OCI-LY7 (cell line): ENCODE measurements around the gene RTN4. TPM values are rescaled to one million over a fixed set of nuclear protein-coding genes. Genes with fewer than 3 reads are reported as not detected.

Experiments
- BruUV-seq: library from RNA; stranded (reverse); fragments of 400-500 nt; replicated peaks from 2 replicates; lab custom pipeline; 2021; lab: Mats Ljungman, UMichigan
- CTCF ChIA-PET: fragments of 300-600 bp; sonication (Branson Sonifier 250); formaldehyde crosslinking; loops from one replicate; lab custom pipeline; 2022; ENCODE audit warnings: antibody characterized with exemption; ENCODE audit not compliant: unreplicated experiment; lab: Charles Lee
- POLR2A ChIA-PET: fragments of 300-600 bp; sonication (Branson Sonifier 250); formaldehyde crosslinking; loops from one replicate; lab custom pipeline; 2022; ENCODE audit warnings: antibody characterized with exemption; lab: Charles Lee
- DNase-seq: peaks from one replicate; pipeline ENCODE4 v3.0.0-alpha.2; 2015; ENCODE audit warnings: low spot score
- H2AFZ ChIP-seq: fragments of 200-600 bp; sonication (generic), shearing (Covaris generic); 2 replicates; pipeline ENCODE4 v1.6.1; 2014; ENCODE audit warnings: mild to moderate bottlenecking, antibody characterized with exemption, low read length, moderate library complexity
- H3K27ac ChIP-seq: fragments of 200-600 bp; sonication (generic); 2 replicates; pipeline ENCODE4 v1.5.1; 2014; ENCODE audit warnings: mixed run types, low read depth, mild to moderate bottlenecking, moderate library complexity, low read length, inconsistent platforms; ENCODE audit not compliant: poor library complexity, severe bottlenecking
- H3K36me3 ChIP-seq: fragments of 200-600 bp; sonication (generic); 2 replicates; pipeline ENCODE4 v1.6.1; 2014; ENCODE audit warnings: mild to moderate bottlenecking, antibody characterized with exemption, low read length, moderate library complexity, mixed read lengths; ENCODE audit not compliant: insufficient read depth
- H3K4me1 ChIP-seq: fragments of 200-600 bp; sonication (generic); 2 replicates; pipeline ENCODE4 v1.5.1; 2014; ENCODE audit warnings: mild to moderate bottlenecking, low read length; ENCODE audit not compliant: insufficient read depth, poor library complexity, severe bottlenecking
- H3K4me2 ChIP-seq: fragments of 200-600 bp; sonication (generic); 2 replicates; pipeline ENCODE4 v1.6.1; 2014; ENCODE audit warnings: mild to moderate bottlenecking, low read length
- H3K4me3 ChIP-seq: fragments of 200-600 bp; sonication (generic); 2 replicates; pipeline ENCODE4 v1.5.1; 2014; ENCODE audit warnings: mild to moderate bottlenecking, low read depth, low read length; ENCODE audit not compliant: poor library complexity, severe bottlenecking
- H3K79me2 ChIP-seq: fragments of 200-600 bp; sonication (generic); 2 replicates; pipeline ENCODE4 v1.6.1; 2016; ENCODE audit warnings: low read depth, mild to moderate bottlenecking, low read length, moderate library complexity, mixed read lengths; ENCODE audit not compliant: insufficient read depth
- H3K9me2 ChIP-seq: fragments of 200-600 bp; sonication (generic); 2 replicates; pipeline ENCODE4 v1.6.1; 2016; ENCODE audit warnings: mild to moderate bottlenecking, low read length, mixed read lengths; ENCODE audit not compliant: insufficient read depth
- H3K9me3 ChIP-seq: fragments of 200-600 bp; sonication (generic); 2 replicates; pipeline ENCODE4 v1.6.1; 2014; ENCODE audit warnings: mild to moderate bottlenecking, mixed run types, low read length, mixed read lengths
- H4K20me1 ChIP-seq: fragments of 200-600 bp; sonication (generic); 2 replicates; pipeline ENCODE4 v1.6.1; 2014; ENCODE audit warnings: mild to moderate bottlenecking, antibody characterized with exemption, low read length, moderate library complexity, mixed read lengths; ENCODE audit not compliant: insufficient read depth
- EZH2phosphoT487 ChIP-seq: fragments of 200-600 bp; sonication (generic); IDR thresholded peaks from 2 replicates; pipeline ENCODE4 v1.6.1; 2018; ENCODE audit warnings: low read depth, borderline replicate concordance, mild to moderate bottlenecking, mixed run types, antibody characterized with exemption, low read length, moderate library complexity, mixed read lengths
- intact Hi-C: fragments of 100-400 bp; cut with micrococcal nuclease; formaldehyde crosslinking; loops from one replicate; pipeline ENCODE4 v1.10.0; 2022; ENCODE audit not compliant: unreplicated experiment
- total RNA-seq, 2 experiments: library from RNA; depleted of rRNA in 1 of 2; stranded (reverse); fragments of >200 nt in 1 of 2; shearing (Covaris generic) in 1 of 2; gene quantifications; 2 replicates each; pipeline ENCODE4 v1.2.3, GENCODE V29; 2014 to 2022
- TF ChIP-seq, protein P1 (sequence below): fragments of 200-600 bp; sonication (generic); conservative IDR thresholded peaks from 2 replicates; pipeline ENCODE4 v1.5.1; 2014; ENCODE audit warnings: mild to moderate bottlenecking, antibody characterized with exemption, low read length, moderate library complexity, mixed read lengths

The RTN4 gene
- total RNA-seq, 2 experiments from 2014 or later = 36.5 to 75.2 TPM

DNA sequence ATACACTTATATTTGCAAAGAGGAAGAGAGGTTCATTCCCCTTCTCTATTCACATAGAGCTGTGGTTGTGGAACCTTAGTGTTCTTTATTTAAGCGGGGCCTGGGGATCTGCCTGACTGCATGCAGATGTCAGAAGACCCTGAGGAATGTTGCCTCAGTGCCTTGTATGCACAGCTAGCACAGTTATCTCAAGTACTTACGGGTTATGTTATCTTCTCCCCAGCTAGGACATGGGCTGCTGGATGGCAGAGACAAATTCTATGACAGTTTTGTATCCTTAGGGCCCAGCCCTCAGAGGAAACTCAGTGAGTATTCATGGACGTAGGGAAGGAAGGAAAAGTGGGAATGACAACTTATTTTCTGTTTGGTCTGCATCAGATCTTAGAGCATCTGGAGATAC lies 37.7 kb upstream of the RTN4 start:
- Histone ChIP-seq H3K4me3 (no peak overlapping the region), H3K27ac (no peak overlapping the region), H3K9me3 (no peaks in the 10 kb centered on the region), H3K4me2 (no peak overlapping the region), H3K9me2 (no peaks in the 10 kb centered on the region), H2AFZ (no peak overlapping the region), H3K36me3 (no peaks in the 10 kb centered on the region), H3K79me2 (no peaks in the 10 kb centered on the region), H4K20me1 (no peaks in the 10 kb centered on the region), H3K4me1 (no peaks in the 10 kb centered on the region)
- no TSS peak for BruUV-seq
- DNase-seq = no peak
- intact Hi-C loops = no loop called here
- CTCF ChIA-PET = no interaction called here
- TF ChIP-seq EZH2phosphoT487 = no peak
- TF ChIP-seq, protein P1, sequence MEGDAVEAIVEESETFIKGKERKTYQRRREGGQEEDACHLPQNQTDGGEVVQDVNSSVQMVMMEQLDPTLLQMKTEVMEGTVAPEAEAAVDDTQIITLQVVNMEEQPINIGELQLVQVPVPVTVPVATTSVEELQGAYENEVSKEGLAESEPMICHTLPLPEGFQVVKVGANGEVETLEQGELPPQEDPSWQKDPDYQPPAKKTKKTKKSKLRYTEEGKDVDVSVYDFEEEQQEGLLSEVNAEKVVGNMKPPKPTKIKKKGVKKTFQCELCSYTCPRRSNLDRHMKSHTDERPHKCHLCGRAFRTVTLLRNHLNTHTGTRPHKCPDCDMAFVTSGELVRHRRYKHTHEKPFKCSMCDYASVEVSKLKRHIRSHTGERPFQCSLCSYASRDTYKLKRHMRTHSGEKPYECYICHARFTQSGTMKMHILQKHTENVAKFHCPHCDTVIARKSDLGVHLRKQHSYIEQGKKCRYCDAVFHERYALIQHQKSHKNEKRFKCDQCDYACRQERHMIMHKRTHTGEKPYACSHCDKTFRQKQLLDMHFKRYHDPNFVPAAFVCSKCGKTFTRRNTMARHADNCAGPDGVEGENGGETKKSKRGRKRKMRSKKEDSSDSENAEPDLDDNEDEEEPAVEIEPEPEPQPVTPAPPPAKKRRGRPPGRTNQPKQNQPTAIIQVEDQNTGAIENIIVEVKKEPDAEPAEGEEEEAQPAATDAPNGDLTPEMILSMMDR = no peak
- POLR2A ChIA-PET = interaction anchor here (0.6 kb wide), 1 partner anchor 29 kb away, joined by 3 read pairs; no protein-coding TSS in a partner anchor

- no peak overlapping the region for H2AFZ ChIP-seq
- POLR2A ChIA-PET = interaction anchor here (1.2 kb wide), 1 partner anchor 13 kb away, joined by 3 read pairs; no protein-coding TSS in a partner anchor
- TF ChIP-seq, protein P1 = no peak
- TF ChIP-seq EZH2phosphoT487 = no peak
Observed at GRCh38 chr2:55087501-55087900, 37.2 kb upstream of the RTN4 start.

GRCh38 chr2:55085113-55086040 lies 35.1 kb upstream of the RTN4 start:
- no peak overlapping the region for H3K27ac ChIP-seq
- no peak for TF ChIP-seq EZH2phosphoT487
- TF ChIP-seq, protein P1 = no peak
- no peak overlapping the region for H2AFZ ChIP-seq
- no peaks in the 10 kb centered on the region for H3K9me2 ChIP-seq
- ChIA-PET POLR2A (interaction anchor here (0.5 to 1.1 kb wide), 6 partner anchors 9 to 172 kb away, joined by 3 to 5 read pairs (median 3); no protein-coding TSS in a partner anchor), CTCF (no interaction called here)
- no peaks in the 10 kb centered on the region for H3K79me2 ChIP-seq
- no peaks in the 10 kb centered on the region for H3K36me3 ChIP-seq
- H3K4me1 ChIP-seq = no peaks in the 10 kb centered on the region
- intact Hi-C loops = no loop called here
- no peaks in the 10 kb centered on the region for H4K20me1 ChIP-seq
- H3K4me3 ChIP-seq = no peak overlapping the region
- DNase-seq = no peak
- no peak overlapping the region for H3K4me2 ChIP-seq
- no TSS peak for BruUV-seq
- H3K9me3 ChIP-seq = 0 out of 2 replicates have a peak, but pooled peaks cover 4% of the 10 kb centered on the region

More at GRCh38 chr2:55087501-55087900, 37.2 kb upstream of the RTN4 start:
- H3K4me1 ChIP-seq = no peaks in the 10 kb centered on the region
- H4K20me1 ChIP-seq = no peaks in the 10 kb centered on the region
- H3K4me2 ChIP-seq = no peak overlapping the region
- H3K9me2 ChIP-seq = no peaks in the 10 kb centered on the region
- no peaks in the 10 kb centered on the region for H3K36me3 ChIP-seq
- H3K79me2 ChIP-seq = no peaks in the 10 kb centered on the region
- BruUV-seq = no TSS peak
- H3K27ac ChIP-seq = no peak overlapping the region
- H3K4me3 ChIP-seq = no peak overlapping the region
- no peaks in the 10 kb centered on the region for H3K9me3 ChIP-seq
- intact Hi-C loops = no loop called here
- CTCF ChIA-PET = no interaction called here
- no peak for DNase-seq
